Measurements from ENCODE around the gene LY9. TPM values are rescaled to one million over a fixed set of nuclear protein-coding genes. Genes with fewer than 3 reads are reported as not detected.

LY9 gene
- total RNA-seq, 4 donors from 2014 or later, result 0.40 to 9.4 (median 1.8) TPM

Other genes starting within 250 kb of the LY9 start
- 1 to 10 TPM; 1.4 to 8.6 (median 5.8) TPM for gene CD84, start 216.7 kb upstream of the LY9 start, total RNA-seq
- 1 to 10 TPM in 3 of 4 donors, not detected in 1; 1.1 to 3.3 (median 3.2) TPM for gene SLAMF1, start 149.1 kb upstream of the LY9 start, total RNA-seq
- gene CD48, start 84.4 kb upstream of the LY9 start, total RNA-seq, result 10 to 100 TPM in 2 of 4 donors, 1 to 10 TPM in 1, not detected in 1; 7.5 to 31.3 (median 17.6) TPM
- gene SLAMF7, start 56.9 kb upstream of the LY9 start, total RNA-seq, result 10 to 100 TPM in 1 of 4 donors, 1 to 10 TPM in 1, under 1 TPM in 1, not detected in 1; 0.20 to 15.4 (median 2.7) TPM
- under 1 TPM in 2 of 4 donors, not detected in 2; 0.48 to 0.55 TPM for gene CD244, start 66.7 kb downstream of the LY9 start, total RNA-seq
- gene ITLN1, start 89.0 kb downstream of the LY9 start, total RNA-seq, result 100 to 1,000 TPM in 1 of 4 donors, 10 to 100 TPM in 1, 1 to 10 TPM in 1, not detected in 1; 9.5 to 256 (median 46.2) TPM
- gene ITLN2, start 158.6 kb downstream of the LY9 start, total RNA-seq, result not detected
- gene F11R, start 225.0 kb downstream of the LY9 start, total RNA-seq, result 100 to 1,000 TPM in 2 of 4 donors, 10 to 100 TPM in 2; 91.7 to 126 (median 105) TPM
- 100 to 1,000 TPM; 104 to 224 (median 191) TPM for gene TSTD1, start 242.8 kb downstream of the LY9 start, total RNA-seq
- 10 to 100 TPM; 34.4 to 78.2 (median 64.9) TPM for gene USF1, start 249.8 kb downstream of the LY9 start, total RNA-seq